HepG2 (cell line): ENCODE results near the gene C3orf22. TPM values are rescaled to one million over a fixed set of nuclear protein-coding genes. Genes with fewer than 3 reads are reported as not detected.

Experiments used
- ARID2 ChIP-seq: sonication (generic); formaldehyde crosslinking; IDR thresholded peaks from 2 replicates; pipeline ENCODE4 v1.8.1; 2022; ENCODE audit warnings: mild to moderate bottlenecking, missing genetic modification reagents, borderline replicate concordance
- BHLHE40 ChIP-seq: IDR thresholded peaks from 2 replicates; pipeline ENCODE4 v1.6.1; 2011; ENCODE audit warnings: low read length, improper control_type of control experiment
- ELF4 ChIP-seq: sonication (generic); formaldehyde crosslinking; IDR thresholded peaks from 2 replicates; pipeline ENCODE4 v1.5.0; 2020; ENCODE audit warnings: missing genetic modification reagents, mild to moderate bottlenecking, moderate library complexity, borderline replicate concordance
- NFATC3 ChIP-seq: sonication (generic); formaldehyde crosslinking; IDR thresholded peaks from 2 replicates; pipeline ENCODE4 v1.5.1; 2020; ENCODE audit warnings: mild to moderate bottlenecking, missing genetic modification reagents
- NFE2L1 ChIP-seq: sonication (generic); formaldehyde crosslinking; IDR thresholded peaks from 2 replicates; pipeline ENCODE4 v1.4.0; 2020; ENCODE audit warnings: missing genetic modification reagents, mild to moderate bottlenecking, borderline replicate concordance
- PCBP2 ChIP-seq: fragments of 200-400 bp; formaldehyde crosslinking; optimal IDR thresholded peaks from 2 replicates; pipeline ENCODE3; 2018; ENCODE audit warnings: low read length, low read depth; ENCODE audit not compliant: poor library complexity, severe bottlenecking
- PTBP1 ChIP-seq: fragments of 200-400 bp; formaldehyde crosslinking; IDR thresholded peaks from 2 replicates; pipeline ENCODE4 v1.6.1; 2018; ENCODE audit warnings: low read length, low read depth; ENCODE audit not compliant: poor library complexity, severe bottlenecking
- RARG ChIP-seq: sonication (generic); formaldehyde crosslinking; IDR thresholded peaks from 2 replicates; pipeline ENCODE4 v1.4.0; 2020; ENCODE audit warnings: low read depth, mild to moderate bottlenecking, missing genetic modification reagents
- SAFB2 ChIP-seq: sonication (generic); formaldehyde crosslinking; IDR thresholded peaks from 2 replicates; pipeline ENCODE4 v1.5.1; 2020; ENCODE audit warnings: missing genetic modification reagents, low read depth, mild to moderate bottlenecking, borderline replicate concordance
- SP1 ChIP-seq, 2 experiments: fragments of 450-650 bp in 1 of 2; sonication (generic) in 1 of 2; formaldehyde crosslinking in 1 of 2; IDR thresholded peaks; 2 replicates each; pipeline versions ENCODE4 v1.4.0 to v1.6.1; 2016 to 2020; ENCODE audit warnings: missing genetic modification reagents in 1 of 2
- ZBTB8A ChIP-seq: sonication (generic); formaldehyde crosslinking; IDR thresholded peaks from 2 replicates; pipeline ENCODE4 v1.4.0; 2020; ENCODE audit warnings: mild to moderate bottlenecking, low read depth, missing genetic modification reagents, borderline replicate concordance
- ZNF253 ChIP-seq: sonication (generic); formaldehyde crosslinking; IDR thresholded peaks from 2 replicates; pipeline ENCODE4 v1.8.0; 2022; ENCODE audit warnings: mild to moderate bottlenecking, missing genetic modification reagents, borderline replicate concordance
- ZNF430 ChIP-seq: sonication (generic); formaldehyde crosslinking; IDR thresholded peaks from 2 replicates; pipeline ENCODE4 v1.9.0; 2021; ENCODE audit warnings: mild to moderate bottlenecking, missing genetic modification reagents
- ZNF577 ChIP-seq: sonication (generic); formaldehyde crosslinking; IDR thresholded peaks from 2 replicates; pipeline ENCODE4 v1.4.0; 2020; ENCODE audit warnings: mild to moderate bottlenecking, low read depth, missing genetic modification reagents, borderline replicate concordance
- ZNF703 ChIP-seq: sonication (generic); formaldehyde crosslinking; IDR thresholded peaks from 2 replicates; pipeline ENCODE4 v1.5.1; 2020; ENCODE audit warnings: missing genetic modification reagents, mild to moderate bottlenecking, moderate library complexity, borderline replicate concordance
- ZNF724P ChIP-seq: sonication (generic); formaldehyde crosslinking; IDR thresholded peaks from 2 replicates; pipeline ENCODE4 v1.8.0; 2022; ENCODE audit warnings: missing genetic modification reagents, borderline replicate concordance
- ZNF782 ChIP-seq: sonication (generic); formaldehyde crosslinking; IDR thresholded peaks from 2 replicates; pipeline ENCODE4 v1.4.0; 2020; ENCODE audit warnings: missing genetic modification reagents, mild to moderate bottlenecking, borderline replicate concordance
- ZNF879 ChIP-seq: sonication (generic); formaldehyde crosslinking; IDR thresholded peaks from 2 replicates; pipeline ENCODE4 v1.8.1; 2023; ENCODE audit warnings: missing genetic modification reagents
- ZSCAN22 ChIP-seq: sonication (generic); formaldehyde crosslinking; IDR thresholded peaks from 2 replicates; pipeline ENCODE4 v1.4.0; 2020; ENCODE audit warnings: mild to moderate bottlenecking, missing genetic modification reagents
- polyA plus RNA-seq, 8 experiments: library from polyadenylated mRNA; depleted of rRNA in 3 of 8; stranded (reverse) in 7 of 8; unstranded in 1 of 8; fragments of >200 nt; fragmentation: Illumina TruSeq in 4 of 8; extraction: Trizol in 4 of 8; gene quantifications; 2 replicates each; pipeline versions ENCODE4 v1.2.1 to v1.2.3, GENCODE V29; 2011 to 2016; ENCODE audit warnings: low read depth in 4 of 8, missing spikeins in 1 of 8, mixed read lengths in 1 of 8; ENCODE audit not compliant: insufficient read depth in 1 of 8
- total RNA-seq, 5 experiments: library from RNA; depleted of rRNA; stranded (reverse); fragments of >200 nt; fragmentation: Illumina TruSeq; extraction: Trizol; gene quantifications; 2 replicates each; pipeline ENCODE4 v1.2.3, GENCODE V29; 2016; ENCODE audit warnings: low read depth in 1 of 5
- TF ChIP-seq, protein P1 (sequence below): sonication (generic); formaldehyde crosslinking; conservative IDR thresholded peaks from 2 replicates; pipeline ENCODE4 v1.8.0; 2022; ENCODE audit warnings: low read depth, missing genetic modification reagents
- TF ChIP-seq, protein P2 (sequence below): sonication (generic); IDR thresholded peaks from 2 replicates; pipeline ENCODE4 v1.6.1; 2016; ENCODE audit warnings: low read depth, borderline replicate concordance
- TF ChIP-seq, protein P3 (sequence below): sonication (generic); formaldehyde crosslinking; IDR thresholded peaks from 2 replicates; pipeline ENCODE4 v1.4.0; 2020; ENCODE audit warnings: missing genetic modification reagents, borderline replicate concordance

Gene C3orf22
- total and polyA plus RNA-seq, 2 of the 13 experiments (the other 11 are each of a cell fraction or from before 2014, with no cell fraction given): not detected

DNA sequence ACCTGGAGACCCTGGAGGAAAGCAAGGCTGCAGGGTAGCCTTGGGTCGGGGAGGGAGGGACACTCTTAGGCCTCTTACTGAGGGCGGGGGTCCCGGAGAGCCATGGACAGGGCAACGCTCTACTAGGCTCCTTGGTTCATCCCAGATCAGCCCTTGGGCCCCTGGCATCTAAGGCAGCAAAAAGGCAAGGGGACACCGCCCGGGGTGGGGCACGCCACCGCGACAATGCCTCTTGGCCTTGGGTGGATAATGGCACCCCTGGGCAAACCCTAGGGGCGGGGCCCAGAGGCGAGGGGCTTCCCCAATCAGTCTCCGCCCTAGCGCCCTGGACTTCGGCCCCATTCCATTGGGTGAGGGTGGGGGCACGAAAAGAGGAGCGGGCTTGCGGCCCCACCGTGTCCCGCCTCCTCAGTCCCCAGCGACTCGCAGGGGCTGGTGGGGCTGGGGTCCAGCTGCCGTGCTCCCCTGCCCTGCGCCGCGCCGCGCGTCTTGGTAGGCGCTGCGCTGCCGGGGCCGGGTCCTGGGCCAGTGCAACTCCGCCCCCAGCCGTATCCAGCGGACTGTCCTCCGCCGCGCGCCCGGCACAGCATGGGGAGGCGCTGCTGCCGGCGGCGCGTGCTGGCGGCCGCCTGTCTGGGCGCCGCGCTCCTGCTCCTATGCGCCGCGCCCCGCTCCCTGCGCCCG lies 34.8 kb downstream of the C3orf22 start, which contains the start of gene CHST13 (continued):
- TF ChIP-seq ZNF253 (CRISPR knock-in tag) (no peak), ZNF430 (CRISPR knock-in tag) (peak; percentile 64; the same call in 1 of the 2 replicates), ZNF703 (CRISPR knock-in tag) (peak; percentile 64; the same call in 1 of the 2 replicates), ZNF782 (CRISPR knock-in tag) (no peak), SAFB2 (no peak; the same call in 1 of the 2 replicates), BHLHE40 (peak; percentile 52), PCBP2 (no peak), PTBP1 (no peak), RARG (no peak), NFATC3 (no peak), ZNF724P (CRISPR knock-in tag) (peak; percentile 63; the same call in 1 of the 2 replicates), ARID2 (CRISPR knock-in tag) (peak; percentile 80; the same call in 1 of the 2 replicates), ZNF879 (no peak; the same call in 1 of the 2 replicates), ZBTB8A (CRISPR knock-in tag) (no peak), SP1 (IDR thresholded peaks at IDR 0.05) (no peak), SP1 (CRISPR knock-in tag; IDR thresholded peaks at IDR 0.05) (peak; percentile 77), ZSCAN22 (no peak), ELF4 (CRISPR knock-in tag) (no peak), ZNF577 (no peak), NFE2L1 (CRISPR knock-in tag) (no peak)
- TF ChIP-seq, protein P1, sequence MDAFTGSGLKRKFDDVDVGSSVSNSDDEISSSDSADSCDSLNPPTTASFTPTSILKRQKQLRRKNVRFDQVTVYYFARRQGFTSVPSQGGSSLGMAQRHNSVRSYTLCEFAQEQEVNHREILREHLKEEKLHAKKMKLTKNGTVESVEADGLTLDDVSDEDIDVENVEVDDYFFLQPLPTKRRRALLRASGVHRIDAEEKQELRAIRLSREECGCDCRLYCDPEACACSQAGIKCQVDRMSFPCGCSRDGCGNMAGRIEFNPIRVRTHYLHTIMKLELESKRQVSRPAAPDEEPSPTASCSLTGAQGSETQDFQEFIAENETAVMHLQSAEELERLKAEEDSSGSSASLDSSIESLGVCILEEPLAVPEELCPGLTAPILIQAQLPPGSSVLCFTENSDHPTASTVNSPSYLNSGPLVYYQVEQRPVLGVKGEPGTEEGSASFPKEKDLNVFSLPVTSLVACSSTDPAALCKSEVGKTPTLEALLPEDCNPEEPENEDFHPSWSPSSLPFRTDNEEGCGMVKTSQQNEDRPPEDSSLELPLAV (CRISPR knock-in tag): no peak
- TF ChIP-seq, protein P2, sequence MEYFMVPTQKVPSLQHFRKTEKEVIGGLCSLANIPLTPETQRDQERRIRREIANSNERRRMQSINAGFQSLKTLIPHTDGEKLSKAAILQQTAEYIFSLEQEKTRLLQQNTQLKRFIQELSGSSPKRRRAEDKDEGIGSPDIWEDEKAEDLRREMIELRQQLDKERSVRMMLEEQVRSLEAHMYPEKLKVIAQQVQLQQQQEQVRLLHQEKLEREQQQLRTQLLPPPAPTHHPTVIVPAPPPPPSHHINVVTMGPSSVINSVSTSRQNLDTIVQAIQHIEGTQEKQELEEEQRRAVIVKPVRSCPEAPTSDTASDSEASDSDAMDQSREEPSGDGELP: no peak; the same call in 1 of the 2 replicates
- TF ChIP-seq, protein P3, sequence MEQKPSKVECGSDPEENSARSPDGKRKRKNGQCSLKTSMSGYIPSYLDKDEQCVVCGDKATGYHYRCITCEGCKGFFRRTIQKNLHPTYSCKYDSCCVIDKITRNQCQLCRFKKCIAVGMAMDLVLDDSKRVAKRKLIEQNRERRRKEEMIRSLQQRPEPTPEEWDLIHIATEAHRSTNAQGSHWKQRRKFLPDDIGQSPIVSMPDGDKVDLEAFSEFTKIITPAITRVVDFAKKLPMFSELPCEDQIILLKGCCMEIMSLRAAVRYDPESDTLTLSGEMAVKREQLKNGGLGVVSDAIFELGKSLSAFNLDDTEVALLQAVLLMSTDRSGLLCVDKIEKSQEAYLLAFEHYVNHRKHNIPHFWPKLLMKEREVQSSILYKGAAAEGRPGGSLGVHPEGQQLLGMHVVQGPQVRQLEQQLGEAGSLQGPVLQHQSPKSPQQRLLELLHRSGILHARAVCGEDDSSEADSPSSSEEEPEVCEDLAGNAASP (CRISPR knock-in tag): peak; percentile 54
